HG02678 (cell line): ENCODE measurements around the gene ABCC1.
"Not testable (repeated sequence)": the region's sequence is repeated elsewhere in the genome, so short reads cannot be mapped to it uniquely, and the experiment has no call there.

ENCODE experiments used
- ATAC-seq: cut with Tn5 transposase; IDR thresholded peaks from one replicate; pipeline ENCODE4 v1.9.1; 2021; ENCODE audit warnings: mild to moderate bottlenecking, moderate library complexity; ENCODE audit not compliant: unreplicated experiment

Gene ABCC1

GRCh38 chr16:16148755-16149154 is 199.3 kb downstream of the ABCC1 start:
- no peak for ATAC-seq

DNA sequence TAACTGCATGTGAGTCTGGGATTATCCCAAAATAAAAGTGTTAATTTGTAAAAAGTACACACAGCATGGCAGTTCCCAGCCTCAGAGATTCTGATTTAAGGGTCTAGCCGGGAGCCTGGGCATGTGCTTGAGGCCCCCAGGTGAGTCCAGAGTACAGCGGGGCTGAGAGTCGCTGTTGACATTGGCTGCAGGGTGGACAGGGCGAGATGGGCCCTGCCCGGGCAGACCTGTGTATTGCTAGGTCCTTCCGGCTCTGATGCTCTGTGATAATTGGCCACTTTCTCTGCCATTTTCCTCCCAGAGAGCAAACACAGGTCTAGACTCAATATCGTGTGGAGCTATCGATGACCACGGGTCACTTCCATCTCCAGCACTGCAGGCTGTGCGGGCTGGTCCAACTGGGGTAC is 200.3 kb downstream of the ABCC1 start:
- no peak for ATAC-seq

GRCh38 chr16:16150117-16150877 is 200.9 kb downstream of the ABCC1 start:
- no peak for ATAC-seq

- ATAC-seq: no peak
These were observed 201.4 kb downstream of the ABCC1 start for GRCh38 chr16:16150878-16151152.

- no peak for ATAC-seq
These were observed 201.9 kb downstream of the ABCC1 start for GRCh38 chr16:16151315-16151714.

DNA sequence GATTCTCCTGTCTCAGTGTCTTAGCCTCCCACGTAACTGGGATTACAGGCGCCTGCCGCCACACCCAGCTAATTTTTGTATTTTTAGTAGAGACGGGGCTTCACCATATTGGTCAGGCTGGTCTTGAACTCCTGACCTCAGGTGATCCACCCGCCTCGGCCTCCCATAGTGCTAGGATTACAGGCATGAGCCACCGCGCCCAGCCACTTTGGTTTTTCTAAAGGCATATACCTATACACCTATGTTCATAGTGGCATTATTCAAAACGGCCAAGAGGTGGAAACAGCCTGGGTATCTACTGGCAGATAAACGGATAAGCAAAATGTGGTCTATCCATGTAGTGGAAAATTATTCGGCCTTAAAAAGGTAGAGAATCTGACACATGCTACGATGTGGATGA is 203.6 kb downstream of the ABCC1 start:
- not testable (repeated sequence) for ATAC-seq

DNA sequence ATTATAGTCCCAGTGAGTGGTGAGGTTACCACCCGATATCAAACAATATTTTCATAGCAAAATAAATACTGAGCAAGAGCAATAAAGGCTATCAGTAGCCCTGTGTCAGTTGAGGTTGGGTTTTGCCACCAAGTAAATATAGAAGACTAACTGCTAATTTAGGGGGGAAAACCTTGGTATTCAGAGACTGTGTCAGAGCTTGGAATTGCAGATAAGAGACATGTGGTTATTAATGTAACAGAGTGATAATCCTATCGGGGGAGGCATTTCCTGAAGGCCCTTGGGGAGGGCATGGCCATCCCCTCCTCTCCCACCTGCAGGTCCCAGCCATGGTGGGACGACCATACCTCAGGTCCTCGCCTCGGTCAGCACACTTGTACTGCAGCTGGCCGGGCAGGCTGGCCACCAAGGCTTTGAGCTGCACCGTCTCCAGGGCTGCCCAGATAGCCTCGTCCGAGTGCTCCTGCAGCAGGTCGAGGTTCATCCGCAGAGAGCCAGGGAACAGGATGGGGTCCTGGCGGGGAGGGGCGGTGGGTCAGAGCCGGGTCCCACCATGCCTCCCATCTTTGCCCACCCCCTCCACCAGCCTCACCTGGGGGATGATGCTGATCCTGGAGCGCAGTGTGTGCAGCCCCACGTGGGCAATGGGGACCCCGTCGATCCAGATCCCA is 205.0 kb downstream of the ABCC1 start:
- no peak for ATAC-seq

DNA sequence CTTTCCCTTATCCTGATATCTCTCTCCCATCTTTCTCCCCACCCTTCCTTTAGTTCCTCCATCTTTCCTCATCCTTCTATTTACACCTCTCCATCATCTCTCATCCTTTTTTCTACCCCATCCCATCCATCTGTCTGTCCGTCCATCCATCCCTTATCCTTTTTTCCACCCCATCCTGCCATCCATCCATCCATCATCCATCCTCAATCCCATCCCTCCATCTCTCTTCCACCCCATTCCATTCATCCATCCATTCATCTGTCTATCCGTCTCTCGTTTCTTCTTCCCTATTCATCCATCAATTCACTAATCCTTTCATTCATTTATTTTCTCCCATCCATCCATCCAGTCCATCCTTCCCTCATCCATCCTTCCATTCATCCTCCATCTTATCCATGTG is 205.8 kb downstream of the ABCC1 start:
- no peak for ATAC-seq

DNA sequence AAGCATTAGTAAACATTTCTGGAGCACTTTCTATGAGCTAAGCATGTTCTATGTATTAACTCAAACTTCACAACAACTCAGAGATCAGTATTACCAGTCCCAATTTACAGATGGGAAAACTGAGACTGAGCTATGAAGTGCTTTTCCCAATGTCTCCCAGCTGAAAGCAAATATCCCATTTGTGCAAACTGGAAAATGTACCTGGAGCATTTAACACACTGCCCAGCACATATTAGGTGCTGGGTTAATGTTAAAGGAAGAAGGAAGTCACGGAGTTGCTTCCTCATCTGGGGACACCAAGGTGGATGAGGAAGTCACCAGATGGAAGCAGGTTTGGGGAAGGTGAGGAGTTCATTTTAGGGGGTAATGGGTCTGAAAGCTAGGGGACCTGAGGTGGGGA is 207.8 kb downstream of the ABCC1 start:
- ATAC-seq: no peak

DNA sequence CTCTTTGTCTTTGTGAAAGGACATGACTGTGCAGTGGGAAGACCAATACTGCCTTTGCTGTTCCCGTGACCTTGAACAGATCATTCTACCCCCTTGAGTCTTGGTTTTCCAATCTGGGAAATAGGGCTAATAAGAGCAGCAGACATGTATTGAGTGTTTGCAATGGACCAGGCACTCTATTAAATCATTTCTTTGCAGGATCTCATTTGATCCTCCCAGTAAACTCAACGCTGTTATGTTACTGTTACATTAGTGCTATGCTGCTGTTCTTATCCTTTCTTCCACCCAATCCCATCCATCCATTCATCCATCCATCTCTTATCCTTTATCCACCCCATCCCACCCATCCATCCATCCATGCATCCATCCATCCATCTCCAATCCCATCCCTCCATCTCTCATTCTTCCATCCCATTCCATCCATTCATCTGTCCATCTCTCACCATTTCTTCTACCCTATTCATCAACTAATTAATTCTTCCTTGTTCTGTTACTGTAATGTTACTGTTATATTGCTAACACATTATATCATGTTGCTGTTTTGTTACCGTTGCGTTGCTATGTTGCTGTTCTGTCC is 208.8 kb downstream of the ABCC1 start:
- no peak for ATAC-seq

DNA sequence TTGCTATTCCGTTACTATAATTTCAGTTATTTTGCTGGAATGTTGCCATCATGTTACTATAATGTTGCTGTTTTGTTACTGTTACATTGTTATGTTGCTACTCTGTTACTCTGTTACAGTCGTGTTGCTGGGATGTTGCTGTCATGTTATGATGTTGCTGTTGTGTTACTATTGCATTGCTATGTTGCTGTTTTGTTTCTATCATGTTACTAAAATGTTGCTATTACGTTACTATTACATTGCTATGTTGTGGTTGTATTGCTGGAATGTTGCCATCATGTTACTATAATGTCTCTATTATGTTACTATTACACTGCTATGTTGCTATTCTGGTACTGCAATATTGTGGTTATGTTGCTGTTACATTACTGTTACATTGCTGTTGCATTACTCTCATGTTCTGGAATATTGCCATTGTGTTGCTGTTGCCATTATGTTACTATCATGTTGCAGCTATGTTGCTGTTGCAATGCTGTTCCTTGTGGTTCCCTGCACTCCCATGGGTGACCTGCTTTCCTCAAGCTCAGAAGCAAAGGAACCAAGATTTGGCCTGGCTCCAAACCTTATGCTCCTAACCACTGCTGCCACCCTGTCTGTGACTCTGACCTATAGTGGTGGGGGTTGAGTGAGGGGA is 209.4 kb downstream of the ABCC1 start:
- ATAC-seq: no peak

DNA sequence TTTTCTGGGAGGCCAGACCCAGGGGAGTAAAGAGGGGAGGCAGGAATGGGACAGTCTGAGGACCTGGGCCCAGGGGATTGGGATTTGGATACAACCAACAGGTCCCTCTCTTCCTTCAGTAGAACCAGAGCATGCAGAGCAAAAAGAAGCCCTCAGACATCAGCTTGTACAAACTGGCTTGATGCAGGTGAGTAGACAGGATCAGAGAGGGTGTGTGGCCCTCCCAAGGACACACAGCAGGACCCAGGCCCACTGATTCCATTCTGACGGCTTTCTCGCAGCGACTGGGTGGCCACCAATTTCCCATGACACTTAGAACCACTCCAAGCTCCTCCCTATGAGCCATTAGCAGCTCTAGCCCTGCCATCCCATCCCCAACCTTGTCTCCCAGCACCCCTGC is 210.2 kb downstream of the ABCC1 start:
- ATAC-seq: no peak

GRCh38 chr16:16161319-16161718 is 211.9 kb downstream of the ABCC1 start:
- ATAC-seq: no peak

- not testable (repeated sequence) for ATAC-seq
These were observed 212.4 kb downstream of the ABCC1 start for GRCh38 chr16:16161840-16162239.

DNA sequence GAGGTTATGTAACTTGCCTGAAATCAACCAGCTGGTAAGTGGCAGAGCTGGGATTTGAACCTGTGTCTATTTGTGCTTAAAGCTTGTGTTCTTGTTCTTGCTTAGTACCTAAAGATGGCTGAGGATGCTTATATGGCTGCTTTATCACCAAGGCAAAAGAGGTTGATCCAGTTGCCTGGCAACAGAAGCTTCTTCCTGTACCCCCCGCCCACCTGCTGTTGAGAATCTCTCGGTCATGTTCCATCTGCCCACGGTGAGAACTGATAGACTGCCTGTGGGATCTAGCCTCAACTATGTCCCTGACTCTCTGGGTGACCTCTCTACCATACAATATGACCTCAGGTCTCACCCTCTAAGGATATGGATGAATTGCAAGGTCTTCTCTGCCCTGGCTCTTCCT is 213.2 kb downstream of the ABCC1 start:
- ATAC-seq: no peak

- no peak for ATAC-seq
These were observed 213.7 kb downstream of the ABCC1 start for GRCh38 chr16:16163109-16163508.

- ATAC-seq: no peak
These were observed 214.2 kb downstream of the ABCC1 start for GRCh38 chr16:16163571-16163970.

DNA sequence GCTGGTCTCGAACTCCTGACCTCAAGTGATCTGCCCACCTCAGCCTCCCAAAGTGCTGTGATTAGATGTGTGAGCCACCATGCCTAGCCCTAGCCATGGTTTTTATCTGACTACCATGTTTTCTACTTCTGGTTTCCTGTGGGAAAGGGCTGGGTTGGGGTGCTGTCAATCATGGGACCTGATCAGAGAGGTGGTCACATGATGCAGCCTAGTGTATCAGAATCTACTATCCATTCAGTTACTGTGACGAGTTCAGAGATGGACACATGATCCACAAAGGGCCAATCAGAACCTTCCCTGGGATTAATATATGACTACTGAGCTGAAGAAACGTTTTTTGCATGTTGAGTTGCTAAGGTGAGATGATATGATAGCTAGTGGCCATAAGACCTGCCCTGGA is 214.8 kb downstream of the ABCC1 start:
- no peak for ATAC-seq

DNA sequence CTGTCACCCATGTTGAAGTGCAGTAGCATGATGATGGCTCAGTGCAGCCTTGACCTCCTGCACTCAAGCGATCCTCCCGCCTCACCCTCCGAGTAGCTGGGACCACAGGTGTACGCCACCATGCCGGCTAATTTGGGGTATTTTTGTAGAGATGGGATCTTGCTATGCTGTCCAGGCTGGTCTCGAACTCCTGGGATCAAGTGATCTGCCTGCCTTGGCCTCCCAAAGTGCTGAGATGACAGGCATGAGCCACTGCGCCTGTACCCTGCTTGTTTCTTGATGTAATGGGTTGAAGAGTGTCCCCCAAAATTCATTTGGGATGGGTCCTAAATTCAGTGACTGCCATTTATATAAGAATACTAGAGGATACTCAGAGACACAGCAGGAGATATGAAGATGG is 216.7 kb downstream of the ABCC1 start:
- ATAC-seq: no peak

DNA sequence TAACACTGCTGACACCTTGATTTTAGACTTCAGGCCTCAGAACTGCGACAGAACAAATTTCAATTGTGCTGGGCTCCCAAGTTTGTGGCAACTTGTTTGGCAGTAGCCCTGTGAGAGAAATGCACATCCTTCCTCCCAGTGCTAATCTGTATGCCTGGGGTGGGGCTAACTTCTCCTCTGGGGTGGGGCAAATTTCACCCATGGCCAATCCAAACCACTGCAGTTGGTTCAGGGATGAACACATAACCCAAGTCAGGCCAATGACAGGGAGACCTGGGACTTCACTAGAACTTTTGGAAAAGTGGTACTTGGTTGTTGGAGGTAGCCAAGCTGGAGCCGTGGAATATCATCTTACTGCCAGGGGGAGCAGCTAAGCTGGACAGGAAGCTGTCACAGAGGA is 217.5 kb downstream of the ABCC1 start:
- ATAC-seq: no peak

DNA sequence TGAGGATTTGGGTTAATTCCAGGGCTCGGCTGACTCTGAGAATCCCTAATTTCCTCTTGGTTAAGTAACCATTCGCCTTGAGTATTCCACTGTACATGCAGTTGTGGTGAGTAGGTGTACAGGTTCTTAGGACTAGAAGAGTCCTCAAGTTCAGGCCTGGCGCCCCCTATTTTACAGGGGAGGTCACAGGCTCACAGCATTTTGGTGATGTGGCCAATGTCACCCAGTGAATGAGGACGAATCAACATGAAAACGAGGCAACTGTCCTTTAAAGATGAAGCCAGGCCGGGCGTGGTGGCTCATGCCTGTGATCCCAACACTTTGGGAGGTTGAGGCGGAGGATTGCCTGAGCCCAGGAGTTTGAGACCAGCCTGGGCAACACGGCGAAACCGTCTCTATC is 218.5 kb downstream of the ABCC1 start:
- ATAC-seq: no peak

GRCh38 chr16:16168431-16168830 is 219.0 kb downstream of the ABCC1 start:
- no peak for ATAC-seq
